Right kidney (tissue), 9 donors: Measurements from ENCODE around the gene CACNA1D.
"Not testable (repeated sequence)": the region's sequence is repeated elsewhere in the genome, so short reads cannot be mapped to it uniquely, and the experiment has no call there.

ENCODE experiments used
- DNase-seq: peaks from one replicate; pipeline ENCODE4 v3.0.0-alpha.2; 2016
- long read RNA-seq, 8 donors: transcript quantifications; one replicate each; lab custom pipeline, GENCODE V29; 2026

CACNA1D gene
- long read RNA-seq, donor 1, partial matches to known transcripts, result 0 of 1 reads
- long read RNA-seq, donor 1, other reads (novel, unspliced or antisense), result 0 of 1 reads
- long read RNA-seq, donor 2, result 0 reads
- long read RNA-seq, donor 3, partial matches to known transcripts, result 5 of 8 reads
- long read RNA-seq, donor 3, other reads (novel, unspliced or antisense), result 0 of 8 reads
- long read RNA-seq, donor 4, result 0 reads
- long read RNA-seq, donor 5, partial matches to known transcripts, result 12 of 13 reads
- long read RNA-seq, donor 5, other reads (novel, unspliced or antisense), result 0 of 13 reads
- long read RNA-seq, donor 6, result 0 reads
- long read RNA-seq, donor 7, partial matches to known transcripts, result 9 of 12 reads
- long read RNA-seq, donor 7, other reads (novel, unspliced or antisense), result 0 of 12 reads
- long read RNA-seq, donor 8, result 0 reads

DNA sequence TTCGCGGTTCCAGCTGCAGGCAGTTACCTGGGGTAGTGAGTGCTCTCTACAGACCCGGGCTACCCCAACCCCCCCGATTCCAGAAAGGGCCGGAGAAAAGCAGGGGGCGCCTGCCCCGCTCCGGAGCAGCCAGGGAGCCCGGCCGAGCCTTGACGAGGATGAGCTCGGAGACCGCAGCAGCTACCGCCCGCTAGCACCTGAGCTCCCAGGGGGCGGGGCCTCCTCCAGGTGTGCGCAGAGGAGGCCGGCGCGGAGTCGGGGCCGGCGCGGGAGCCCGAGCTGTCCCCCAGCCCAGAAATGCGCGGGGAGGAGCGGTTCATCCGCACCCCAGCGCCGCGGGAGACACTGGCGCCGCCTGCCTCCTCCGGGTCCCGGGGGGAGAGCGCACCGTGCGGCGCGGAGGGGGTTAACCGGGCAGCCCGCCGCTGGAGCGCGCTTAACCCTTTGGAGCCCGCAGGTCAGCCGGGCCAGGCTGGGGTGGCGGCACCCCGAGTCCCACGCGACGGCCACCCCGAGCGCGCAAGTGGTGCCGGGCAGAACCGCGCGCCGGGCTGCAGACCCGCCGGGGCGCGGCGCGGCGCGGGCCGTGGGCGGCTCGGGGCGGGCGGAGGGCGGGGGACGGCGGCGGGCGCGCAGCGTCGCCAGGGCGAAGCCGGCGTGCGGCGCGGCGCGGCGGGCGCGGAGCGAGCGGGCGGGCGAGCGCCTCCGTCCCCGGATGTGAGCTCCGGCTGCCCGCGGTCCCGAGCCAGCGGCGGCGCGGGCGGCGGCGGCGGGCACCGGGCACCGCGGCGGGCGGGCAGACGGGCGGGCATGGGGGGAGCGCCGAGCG lies at the start of gene CACNA1D:
Gene CACNA1D, plus strand, starts transcription at position 649 of the 829 bp plus-strand sequence. CDS start 556 bp downstream, outside the sequence.
- DNase-seq, result peak; percentile 84

GRCh38 chr3:53457068-53457467 lies 37.3 kb upstream of the CACNA1D start:
- no peak for DNase-seq

DNA sequence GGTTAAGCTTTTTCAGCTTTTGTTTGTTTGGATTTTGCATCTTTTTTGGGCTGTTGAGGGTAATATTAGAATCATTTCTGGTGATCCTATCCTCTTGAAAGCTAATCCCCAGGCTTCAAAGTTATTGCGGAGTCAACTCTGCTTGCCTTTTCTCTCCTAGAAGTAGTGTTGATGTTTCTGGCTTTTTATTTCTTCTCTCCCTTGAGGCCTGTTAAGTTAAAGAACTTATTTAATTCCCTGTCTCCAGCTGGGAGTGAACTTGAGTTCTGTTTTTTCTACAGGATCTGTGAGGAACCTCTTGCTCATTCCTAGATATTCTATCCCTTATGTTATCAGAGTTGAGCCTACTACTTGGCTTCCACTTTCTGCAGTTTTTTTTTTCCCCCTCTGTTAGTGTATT lies 34.1 kb upstream of the CACNA1D start:
- DNase-seq, result no peak

GRCh38 chr3:53464424-53464823 lies 30.0 kb upstream of the CACNA1D start:
- no peak for DNase-seq

DNA sequence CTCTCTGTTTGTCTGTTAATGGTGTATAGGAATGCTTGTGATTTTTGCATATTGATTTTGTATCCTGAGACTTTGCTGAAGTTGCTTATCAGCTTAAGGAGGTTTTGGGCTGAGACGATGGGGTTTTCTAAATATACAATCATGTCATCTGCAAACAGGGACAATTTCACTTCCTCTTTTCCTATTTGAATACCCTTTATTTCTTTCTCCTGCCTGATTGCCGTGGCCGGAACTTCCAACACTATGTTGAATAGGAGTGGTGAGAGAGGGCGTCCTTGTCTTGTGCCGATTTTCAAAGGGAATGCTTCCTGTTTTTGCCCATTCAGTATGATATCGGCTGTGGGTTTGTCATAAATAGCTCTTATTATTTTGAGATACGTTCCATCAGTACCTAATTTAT lies 24.7 kb upstream of the CACNA1D start:
- not testable (repeated sequence) for DNase-seq

DNA sequence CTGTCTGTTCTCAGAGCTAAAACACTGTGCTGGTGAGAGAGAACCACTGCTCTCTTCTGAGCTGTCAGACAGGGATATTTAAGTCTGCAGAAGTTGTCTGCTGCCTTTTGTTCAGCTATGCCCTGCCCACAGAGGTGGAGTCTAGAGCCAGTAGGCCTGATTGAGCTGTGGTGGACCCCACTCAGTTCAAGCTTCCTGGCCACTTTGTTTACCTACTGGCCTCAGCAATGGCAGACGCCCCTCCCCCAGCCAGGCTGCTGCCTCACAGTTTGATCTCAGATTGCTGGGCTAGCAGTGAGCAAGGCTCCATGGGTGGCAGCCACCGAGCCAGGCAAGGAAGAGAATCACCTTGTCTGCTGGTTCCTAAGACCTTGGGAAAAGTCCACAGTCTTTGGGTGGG lies 21.0 kb upstream of the CACNA1D start:
- no peak for DNase-seq

- not testable (repeated sequence) for DNase-seq
These were observed 18.0 kb upstream of the CACNA1D start for GRCh38 chr3:53476372-53476771.

- DNase-seq, result not testable (repeated sequence)
These were observed 16.7 kb upstream of the CACNA1D start for GRCh38 chr3:53477689-53478088.

GRCh38 chr3:53478166-53478830 lies 16.1 kb upstream of the CACNA1D start:
- peak; percentile 22 for DNase-seq

DNA sequence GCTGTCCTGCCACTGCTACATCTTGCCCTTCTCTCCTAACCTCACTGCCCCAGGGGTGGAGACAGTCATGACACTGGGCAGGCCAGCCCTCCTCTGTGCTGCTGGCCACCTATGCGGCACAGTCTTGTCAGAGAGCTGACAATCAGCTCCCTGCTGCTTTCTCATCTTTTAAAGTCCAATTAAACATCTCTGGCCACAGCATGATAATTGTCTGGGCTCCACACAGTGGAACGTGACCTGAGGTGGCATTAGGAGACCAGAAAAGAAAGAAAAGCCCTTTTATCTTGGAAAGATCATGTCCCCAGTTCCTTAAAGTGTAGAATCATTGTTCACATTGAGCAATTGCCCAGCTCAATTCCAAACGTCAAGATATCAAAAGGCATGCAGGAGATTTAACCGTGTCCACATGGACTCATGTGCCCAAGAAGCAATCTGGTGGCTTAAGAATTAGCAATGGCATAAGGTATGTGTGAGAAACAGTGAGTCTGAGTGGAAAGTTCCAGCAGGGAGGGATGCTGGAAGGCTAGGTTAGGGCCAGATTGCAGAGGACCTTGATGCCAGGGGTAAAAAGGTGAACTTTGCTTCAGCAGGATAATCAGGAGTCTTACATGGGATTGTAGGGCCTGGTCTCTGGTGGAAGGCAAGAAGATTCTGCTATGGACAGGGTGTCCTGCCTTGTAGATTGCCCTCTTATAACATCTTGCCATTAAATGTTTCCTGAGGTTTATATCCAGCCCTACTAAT lies 15.3 kb upstream of the CACNA1D start:
- no peak for DNase-seq

DNA sequence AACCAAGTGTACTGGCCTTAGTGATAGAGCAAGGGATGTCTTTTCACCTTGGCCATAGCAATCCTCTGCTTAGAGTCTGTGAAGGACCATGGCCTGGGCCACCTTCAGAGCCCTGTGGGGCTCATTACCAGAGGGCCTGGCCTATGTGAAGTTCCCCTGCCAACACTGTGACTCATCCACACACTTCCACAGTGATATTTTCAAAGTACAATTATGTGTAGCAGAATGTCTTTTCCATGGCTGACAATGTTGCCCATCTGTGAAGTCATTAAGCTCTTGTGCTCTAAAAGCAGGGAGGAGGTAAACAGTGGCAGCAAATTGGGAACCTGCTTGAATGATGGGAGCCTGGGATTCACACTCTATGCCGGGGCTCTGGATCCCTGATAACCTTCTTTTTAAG lies 12.2 kb upstream of the CACNA1D start:
- DNase-seq, result no peak

- DNase-seq, result no peak
These were observed 10.6 kb upstream of the CACNA1D start for GRCh38 chr3:53483821-53484220.

DNA sequence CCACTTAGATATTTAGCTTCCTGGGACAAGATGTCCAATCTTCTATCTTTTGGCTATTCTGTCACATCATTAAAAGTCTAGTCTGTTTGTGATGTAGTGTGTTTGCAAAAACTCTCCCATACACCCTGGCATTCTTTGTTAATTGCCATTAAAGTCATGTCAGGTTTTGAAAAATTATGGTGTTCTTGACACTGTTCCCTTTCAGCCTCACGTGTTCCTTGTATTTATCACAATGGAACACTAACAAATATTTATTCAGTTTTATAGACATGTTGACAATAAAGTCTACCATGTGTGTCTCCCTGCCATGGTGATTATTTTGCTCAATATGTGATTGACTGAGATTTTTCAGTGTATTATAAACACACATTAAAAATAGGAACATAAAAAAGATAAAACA lies 9.4 kb upstream of the CACNA1D start:
- DNase-seq, result no peak

- no peak for DNase-seq
These were observed 8.6 kb upstream of the CACNA1D start for GRCh38 chr3:53485675-53486403.

GRCh38 chr3:53486961-53487654 lies 7.3 kb upstream of the CACNA1D start:
- DNase-seq, result no peak

DNA sequence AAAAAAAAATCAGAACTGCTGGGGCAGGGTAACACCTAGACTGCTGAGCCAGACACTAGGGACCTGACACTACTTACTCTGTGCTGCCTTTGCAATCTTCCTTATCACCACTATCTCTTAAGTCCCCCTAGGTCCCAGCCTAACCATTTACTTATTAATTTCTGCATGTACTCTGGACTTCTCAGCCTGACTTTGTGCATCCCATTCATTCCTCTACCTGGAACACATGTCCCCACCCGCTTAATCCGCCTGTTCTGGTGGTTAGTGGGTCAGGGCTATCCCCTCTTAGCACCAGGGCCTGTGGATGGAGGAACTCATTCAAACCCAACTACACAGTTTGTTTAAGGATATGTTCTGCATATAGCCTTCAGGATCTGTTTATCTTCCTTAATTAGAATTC lies 5.0 kb upstream of the CACNA1D start:
- no peak for DNase-seq

GRCh38 chr3:53489787-53490458 lies 4.5 kb upstream of the CACNA1D start:
- DNase-seq, result no peak

DNA sequence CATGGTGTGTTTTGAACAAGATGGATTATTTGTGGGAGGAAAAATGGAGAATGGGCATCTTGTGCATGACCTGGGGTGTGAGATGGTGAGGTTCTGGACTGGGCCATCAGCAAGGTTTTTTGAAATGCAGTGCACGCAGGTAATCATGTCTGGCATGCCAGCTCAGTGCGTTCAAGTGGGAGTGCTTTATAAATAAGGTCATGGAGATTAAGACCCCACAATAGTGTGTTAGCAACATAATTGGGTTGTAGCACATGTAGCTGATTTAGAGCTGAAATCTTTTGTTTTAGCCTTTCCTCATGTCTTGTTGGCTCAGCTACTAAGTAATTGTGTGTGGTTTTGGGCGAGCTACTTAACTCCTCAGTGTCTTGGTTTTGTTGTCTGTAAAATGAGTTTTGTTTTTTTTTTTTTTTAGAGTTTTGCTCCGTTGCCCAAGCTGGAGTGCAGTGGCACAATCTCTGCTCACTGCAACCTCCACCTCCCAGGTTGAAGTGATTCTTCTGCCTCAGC lies 3.9 kb upstream of the CACNA1D start:
- no peak for DNase-seq

- no peak for DNase-seq
These were observed 3.1 kb upstream of the CACNA1D start for GRCh38 chr3:53491276-53491675.

DNA sequence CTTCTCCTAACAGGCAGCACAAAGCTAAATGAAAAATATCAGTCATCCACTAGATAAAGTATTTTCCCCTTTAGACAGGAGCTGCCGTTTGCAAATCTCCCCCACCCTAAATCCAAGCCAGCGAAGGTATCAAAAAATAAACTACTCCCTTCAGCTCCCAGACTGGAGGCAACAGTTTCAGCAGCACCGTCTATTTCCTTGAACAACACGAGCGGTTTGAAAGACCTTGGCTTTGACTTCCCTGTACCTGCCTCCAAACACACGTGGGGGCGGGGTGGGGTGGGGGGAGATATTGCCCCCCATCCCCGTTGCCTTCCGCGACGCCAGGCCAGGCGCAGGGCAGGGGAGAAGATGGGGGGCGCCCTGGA lies 832 bp upstream of the CACNA1D start:
- DNase-seq, result no peak
